Activated T-cell treated with anti-CD3 and anti-CD28 coated beads for 1 hour (primary cell): ENCODE results near the gene PTPRR.

Source experiments
- DNase-seq: peaks from one replicate; pipeline ENCODE4 v3.0.0-alpha.2; 2020; ENCODE audit warnings: low read depth

PTPRR gene

DNA sequence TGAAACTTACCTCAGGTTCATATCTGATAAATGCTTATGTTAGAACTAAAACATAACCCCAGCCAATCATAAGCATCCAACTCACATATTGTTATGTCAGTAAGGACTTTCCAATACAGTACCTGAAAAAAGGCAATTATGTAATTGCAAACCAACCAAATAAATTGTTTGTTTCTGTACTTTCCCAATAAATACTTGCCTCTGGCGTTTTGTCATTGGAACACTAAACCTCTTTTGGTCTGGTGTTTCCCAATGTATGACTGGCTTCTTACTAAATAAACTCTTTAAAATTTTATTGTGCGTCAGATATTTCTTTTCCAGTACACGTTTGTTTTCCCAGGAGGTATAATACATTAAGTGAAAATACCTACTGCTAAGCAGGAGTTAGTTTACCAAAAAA is 276.6 kb downstream of the PTPRR start:
- DNase-seq, result no peak

DNA sequence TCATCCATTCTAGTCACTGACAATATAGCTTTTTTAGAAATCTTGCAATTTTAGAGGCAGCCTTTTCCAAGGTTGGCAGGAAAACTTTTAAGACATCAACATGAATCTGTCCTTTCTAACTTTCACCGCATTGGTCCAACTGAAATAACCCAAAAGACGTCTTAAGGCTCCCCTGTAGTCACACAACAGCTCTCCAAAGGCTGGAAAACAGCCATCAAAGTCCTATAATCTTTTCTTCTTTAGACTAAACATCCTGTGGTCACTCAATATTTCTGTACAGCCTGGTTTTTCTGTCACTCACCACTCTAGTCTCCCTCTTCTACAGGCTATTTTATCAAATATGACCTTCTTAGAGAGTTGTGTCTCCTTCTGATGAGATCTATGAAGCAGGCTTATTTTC is 278.8 kb downstream of the PTPRR start:
- DNase-seq, result no peak

DNA sequence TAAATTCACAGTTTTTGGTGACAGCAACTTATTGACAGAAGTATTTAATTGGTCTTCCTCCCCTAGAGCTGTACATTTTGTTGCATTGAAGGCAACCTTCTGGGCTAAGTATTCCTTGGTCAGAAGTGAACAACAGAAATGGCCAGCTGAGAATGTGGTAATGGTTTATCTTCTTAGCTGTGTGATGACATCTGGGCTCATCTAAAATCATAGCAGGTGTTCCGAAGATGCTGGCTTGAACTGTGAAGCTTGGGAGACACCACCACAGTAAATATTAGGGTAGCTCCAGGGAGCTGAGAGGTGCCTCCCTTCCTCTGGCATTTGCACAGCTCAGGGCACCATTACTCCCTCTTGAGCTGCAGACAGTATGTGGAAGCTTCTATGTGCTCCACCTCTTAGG is 279.6 kb downstream of the PTPRR start:
- no peak for DNase-seq

DNA sequence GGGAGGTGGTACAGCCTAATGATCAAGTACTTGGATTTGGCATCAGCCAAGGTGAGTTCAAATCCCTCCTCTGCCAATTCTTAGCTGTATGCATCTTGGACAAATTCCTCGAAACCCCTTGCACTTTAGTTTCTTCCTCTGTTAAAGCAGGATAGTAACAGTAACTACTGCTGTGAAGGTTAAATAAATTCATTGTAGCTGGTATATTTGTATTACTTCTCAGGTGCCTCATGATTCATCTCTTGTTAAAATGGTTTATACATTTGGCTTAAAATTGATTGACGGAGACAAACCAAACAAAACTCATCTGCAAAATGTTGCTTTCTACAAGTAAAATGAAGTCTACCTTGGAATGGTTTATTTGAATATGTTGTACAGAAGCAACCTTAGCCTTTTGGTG is 281.0 kb downstream of the PTPRR start:
- no peak for DNase-seq

DNA sequence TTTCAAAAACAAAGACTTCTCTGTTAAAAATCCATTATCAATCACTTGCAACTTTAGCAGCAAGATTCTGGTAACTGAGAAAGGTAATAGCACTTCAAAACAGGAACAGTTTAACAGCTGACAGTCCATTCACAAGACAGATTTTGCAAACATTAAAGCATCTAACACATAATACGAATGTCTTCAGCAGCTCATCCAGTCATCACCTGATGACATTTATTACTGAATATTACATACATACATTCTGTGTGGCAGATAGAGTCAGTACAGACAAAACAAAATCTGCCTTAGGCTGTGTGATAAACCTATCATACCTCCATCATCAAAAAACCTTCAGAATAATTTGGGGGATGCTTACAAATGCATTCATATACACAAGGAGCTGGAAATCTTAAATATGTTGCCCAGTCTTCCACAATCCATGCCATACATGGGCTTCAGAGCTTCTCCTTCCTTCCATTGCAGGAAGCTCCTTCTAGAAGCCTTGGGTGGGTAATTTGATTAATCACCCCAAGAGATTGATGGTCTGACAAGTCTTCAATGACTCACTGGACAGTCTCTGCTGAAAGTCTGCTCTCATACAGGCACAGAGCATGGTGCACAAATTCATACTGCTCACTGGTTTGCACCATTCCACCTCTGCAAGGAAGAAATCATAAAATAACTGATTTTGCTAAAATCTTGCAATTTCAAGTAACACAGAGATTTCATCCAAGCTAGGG is 281.7 kb downstream of the PTPRR start:
- no peak for DNase-seq

DNA sequence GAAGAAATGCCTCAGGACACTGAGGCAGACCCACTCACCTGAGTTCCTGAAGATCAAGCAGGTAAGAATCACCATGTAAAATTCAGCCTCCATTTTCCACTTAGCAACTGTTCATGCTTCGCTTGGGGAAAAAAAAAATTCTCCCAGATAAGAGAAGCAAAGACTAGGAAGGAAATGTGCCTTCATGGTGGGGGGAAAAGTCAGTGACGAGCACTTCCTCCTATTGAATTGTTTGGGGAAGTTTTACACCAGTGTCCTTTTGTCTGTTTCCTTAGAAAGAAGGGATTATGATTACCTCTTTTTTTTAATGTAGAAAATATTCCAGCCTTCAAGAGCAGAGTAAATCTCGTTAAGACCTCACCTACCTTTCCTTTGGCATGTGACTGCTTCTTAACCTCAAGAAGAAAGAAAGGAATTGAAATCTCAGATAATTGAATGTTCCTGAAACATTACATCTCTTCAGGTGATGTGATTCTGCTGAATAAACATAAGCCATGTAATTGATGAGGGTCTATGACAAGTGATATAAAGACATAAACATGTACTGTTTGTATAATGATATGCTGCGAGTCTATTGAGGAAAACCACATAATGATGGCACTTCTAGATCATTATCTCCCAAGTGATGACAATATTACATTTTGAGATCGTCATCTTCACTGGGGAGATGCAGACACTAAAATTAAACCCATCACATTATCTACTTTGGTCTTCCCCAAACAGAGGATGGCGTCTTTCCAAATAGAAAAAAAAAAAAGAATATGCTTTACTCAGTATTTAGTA is 283.0 kb downstream of the PTPRR start, which contains the start of gene PTPRB:
PTPRB (minus strand) TSS at position 127 of the 783 bp plus-strand sequence; CDS start at position 93, 34 bp downstream.
- DNase-seq, result no peak

DNA sequence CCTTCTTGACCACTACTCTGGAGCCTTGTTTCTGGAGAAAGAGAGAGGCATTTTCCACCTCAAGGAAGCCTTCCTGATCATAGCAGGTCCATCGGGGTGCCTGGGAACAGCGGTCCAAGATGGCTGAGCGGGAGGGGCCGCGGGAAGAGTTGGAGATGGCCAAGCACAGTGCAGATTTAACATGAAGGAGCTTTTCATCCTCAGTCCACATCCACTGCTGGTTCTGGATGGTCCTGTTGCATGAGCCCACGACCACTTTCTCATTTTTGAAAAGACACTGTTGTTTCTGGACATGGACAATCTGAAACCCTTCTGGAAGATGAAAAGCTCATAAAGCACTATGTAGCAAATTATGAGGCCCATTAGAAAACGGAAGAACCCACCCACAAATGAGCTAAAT is 284.8 kb downstream of the PTPRR start:
- DNase-seq, result no peak

DNA sequence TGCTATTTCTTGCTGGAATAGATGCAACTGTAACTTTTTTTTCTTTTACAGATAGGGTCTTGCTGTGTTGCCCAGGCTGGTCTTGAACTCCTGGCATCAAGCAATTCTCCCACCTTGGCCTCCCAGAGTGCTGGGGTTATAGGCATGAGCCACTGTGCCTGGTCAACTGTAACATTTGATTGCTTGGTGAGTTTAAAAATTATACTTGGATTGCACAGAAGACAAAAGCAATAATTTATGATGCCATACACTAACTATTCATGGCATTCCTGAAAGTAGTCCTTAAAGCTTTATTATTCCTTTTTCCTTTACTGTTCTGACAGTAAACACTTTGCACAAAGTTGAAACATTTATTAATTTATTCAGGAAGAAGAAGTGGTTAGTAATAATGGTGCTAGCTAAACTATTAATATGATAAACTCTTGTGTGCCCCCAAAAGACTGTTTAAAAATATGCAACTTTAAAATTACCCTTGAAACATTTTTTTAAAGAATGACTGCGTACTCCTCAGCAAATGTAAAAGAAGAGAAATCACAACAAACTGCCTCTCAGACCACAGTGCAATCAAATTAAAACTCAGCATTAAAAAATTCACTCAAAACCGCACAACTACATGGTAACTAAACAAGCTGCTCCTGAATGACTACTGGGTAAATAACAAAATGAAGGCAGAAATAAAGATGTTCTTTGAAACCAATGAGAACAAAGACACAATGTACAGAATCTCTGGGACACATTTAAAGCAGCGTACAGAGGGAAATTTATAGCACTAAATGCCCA is 291.6 kb downstream of the PTPRR start:
- DNase-seq, result no peak

DNA sequence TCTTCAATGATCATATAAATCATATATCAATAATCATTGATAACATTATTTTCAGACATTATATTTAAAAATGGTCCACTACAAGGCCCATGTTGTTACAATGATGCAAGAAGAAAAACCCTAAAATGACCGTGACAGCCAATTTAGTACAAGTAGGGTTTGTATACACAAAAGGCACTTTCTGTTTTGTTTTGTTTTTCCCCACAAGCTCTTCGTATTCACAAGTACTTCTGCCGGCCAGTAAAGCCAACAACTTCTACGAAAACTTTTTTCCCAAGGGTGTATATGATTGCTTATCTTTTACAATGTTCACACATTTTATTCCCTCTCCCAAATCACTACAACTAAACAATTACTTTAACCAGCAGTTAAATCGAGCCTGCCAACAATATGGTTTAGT is 292.9 kb downstream of the PTPRR start:
- no peak for DNase-seq

DNA sequence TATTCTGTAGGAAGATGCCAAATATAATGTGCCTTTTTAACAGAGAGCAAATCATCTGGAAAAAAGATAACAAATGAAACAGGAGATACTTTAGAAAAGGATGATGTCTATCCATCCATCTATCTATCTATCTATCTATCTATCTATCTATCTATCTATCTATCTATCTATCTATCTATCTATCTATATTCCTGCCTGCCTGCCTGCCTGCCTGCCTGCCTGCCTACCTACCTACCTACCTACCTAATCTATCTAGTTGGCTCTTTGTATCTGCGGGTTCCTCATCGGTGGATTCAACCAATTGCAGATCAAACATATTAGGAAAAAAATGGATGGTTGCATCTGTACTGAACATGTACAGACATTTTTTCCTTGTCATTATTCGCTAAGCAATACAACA is 294.4 kb downstream of the PTPRR start:
- DNase-seq, result no peak

DNA sequence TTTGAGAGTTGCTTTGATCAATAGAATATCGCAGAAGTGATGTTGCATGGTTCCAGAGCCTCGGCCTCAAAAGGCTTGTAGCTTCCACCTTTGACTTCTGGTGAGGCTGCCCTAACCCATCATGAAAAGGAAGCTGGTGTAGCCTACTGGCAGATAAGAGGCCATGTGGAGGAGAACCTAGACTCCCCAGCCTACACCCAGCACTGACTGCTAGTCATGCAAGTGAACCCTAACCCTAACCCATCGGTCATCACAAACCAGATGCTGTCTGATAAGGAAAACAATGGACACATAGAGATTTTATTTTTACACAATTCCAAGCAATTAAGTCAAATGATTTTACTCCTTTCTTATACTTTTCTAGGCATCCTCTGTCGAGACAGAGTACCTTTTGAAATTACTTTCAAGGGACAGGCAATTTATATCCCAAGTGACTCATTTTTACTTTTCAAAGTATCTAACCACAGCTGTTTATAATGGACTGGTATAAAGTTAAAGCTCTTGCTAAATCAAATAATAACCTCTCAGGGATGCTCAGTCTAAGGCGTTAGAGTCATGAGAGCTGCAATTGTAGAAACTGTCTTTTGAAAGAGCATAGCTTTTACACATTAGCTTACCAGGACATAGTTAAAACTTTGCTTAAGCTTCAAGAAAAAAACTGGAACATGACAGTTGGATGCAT is 300.9 kb downstream of the PTPRR start:
- no peak for DNase-seq

DNA sequence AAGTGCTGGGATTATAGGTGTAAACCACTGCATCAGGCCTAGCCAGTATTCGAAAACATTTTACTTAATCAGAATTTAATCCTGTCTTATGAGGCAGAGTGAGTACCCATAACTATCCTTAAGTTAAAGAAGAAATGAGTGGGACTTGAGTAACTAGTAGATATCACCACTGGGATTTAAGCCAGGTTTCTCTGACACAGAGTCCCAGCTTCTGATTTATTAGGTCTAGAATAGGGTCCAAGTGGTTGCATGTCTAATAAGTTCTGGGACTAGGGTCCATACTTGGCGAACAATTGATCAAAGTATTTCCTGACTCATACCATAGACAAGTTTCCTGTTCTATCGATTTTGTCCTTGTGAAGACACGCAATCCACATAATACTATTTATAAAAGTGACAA is 302.2 kb downstream of the PTPRR start:
- DNase-seq, result no peak

DNA sequence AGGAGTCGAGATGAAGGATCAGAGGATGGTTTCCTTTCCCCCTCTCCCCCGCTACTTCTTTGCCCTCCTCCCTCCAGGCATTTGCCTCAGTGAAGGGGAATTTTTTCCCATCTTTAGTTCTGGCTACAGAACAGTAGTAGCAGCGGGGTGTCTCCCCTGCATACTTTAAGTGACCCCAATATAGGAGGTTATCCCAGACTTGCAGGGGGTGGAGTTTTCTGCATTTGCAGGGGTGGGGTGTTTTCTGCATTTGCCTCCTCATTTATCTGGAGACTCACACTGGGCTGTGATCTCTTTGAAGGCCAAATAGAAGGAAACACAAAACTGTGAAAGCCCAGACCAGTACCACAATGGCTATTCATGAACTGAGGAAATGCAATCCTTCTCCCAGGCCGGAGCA is 303.1 kb downstream of the PTPRR start:
- DNase-seq, result no peak

DNA sequence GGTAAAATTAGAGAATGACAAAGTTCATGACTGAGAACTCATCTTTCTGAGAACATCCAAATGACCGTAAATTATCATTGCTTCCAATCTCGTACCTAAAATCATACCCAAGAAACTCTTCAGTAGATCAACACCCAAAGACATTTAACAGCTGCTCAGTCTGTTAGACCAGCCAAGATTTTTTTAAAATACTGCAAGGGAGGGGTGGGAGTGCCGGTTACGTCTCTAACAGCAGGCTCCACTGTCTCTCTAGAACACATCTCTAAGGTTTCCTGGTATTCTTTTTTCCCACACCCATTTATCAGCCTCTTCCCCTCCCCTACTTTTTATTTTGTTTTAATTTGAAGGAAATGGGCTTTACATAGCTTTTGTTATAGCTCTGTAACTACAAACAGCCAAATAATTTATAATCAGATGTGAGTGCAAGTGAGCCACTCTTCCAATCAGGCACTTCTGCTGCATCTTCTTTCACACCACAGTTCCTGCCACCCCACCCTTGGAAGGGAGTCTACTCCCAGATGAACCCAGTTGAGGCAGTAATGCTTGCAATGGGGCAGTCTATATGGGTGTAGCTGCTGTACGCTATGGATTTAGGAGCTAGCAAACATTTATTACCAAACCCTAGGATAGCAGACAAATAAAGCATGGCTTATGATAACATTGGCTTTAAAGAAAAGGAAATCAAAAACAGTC is 305.2 kb downstream of the PTPRR start:
- no peak for DNase-seq

DNA sequence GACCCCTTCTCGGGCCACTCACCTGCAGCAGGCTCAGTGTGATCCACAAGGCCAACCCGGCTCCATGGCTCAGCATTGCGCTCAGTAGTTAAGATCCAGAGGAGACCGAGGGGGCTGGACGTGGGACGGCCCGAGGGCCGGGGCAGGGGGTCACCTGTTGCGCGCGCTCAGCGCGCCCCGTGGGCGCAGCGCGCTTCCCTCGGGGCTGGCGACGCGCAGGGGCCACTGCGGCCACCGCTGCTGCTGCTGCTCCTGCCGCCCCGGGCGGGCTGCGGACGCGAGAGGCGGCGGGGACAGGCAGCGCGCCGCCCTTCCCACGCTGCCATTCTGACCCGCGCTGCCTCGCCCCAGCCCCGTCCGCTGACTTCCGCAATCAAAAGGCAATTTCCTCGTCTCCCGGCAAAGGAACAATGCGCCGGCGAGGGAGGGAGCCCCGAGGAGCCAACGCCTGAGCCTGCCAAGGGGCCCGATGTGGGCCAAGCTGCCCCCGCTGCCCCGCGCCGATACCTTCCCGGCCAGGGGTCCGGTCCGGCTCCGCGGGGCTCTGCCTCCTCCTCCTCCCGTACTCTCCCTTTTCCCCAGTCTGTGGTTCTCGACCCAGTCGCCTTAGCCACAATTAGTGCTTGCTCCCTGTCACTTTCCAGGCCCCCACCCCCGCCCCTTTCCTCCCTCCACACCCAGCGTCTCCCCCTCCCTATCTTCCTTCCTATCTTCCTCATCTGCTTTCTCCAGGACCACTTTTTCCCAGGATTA is 310.6 kb downstream of the PTPRR start:
- no peak for DNase-seq

DNA sequence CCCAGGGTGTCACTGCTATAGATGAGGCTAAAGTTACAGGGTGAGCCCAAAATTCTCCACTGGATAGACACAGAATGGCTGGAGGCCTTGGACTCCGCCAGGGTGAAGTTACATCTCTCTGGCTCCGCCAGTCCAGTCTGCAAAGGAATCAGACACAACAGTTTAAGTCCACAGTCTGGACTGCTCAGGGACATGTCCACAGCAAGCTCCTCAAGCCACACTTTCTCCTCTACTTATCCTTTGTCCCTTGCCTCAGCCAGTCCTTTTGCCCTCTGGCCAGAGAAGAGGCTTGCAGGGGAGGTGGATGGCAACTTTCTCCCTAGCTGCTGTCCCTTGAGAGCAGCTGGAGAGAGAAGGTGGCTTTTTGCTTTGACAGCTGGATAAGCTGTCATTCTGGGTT is 311.3 kb downstream of the PTPRR start:
- no peak for DNase-seq

DNA sequence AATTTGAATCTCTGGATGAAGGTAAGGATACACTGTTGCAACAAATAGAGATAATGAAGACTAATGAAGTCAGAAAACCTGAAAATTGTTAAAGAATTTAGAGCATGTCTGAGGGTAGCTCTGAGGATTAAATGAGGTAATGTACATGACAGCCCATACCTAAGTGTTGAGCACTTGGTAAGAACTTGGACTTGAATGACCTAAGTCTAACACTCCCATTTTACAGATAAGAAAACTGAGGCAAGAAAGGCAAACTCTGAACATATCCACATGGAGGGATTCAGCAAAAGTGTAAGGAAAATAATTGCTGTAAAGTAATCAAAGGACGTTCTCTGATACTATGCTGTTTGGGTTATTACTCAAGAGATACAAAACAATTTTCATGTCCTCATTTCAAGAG is 312.4 kb downstream of the PTPRR start:
- DNase-seq, result no peak

DNA sequence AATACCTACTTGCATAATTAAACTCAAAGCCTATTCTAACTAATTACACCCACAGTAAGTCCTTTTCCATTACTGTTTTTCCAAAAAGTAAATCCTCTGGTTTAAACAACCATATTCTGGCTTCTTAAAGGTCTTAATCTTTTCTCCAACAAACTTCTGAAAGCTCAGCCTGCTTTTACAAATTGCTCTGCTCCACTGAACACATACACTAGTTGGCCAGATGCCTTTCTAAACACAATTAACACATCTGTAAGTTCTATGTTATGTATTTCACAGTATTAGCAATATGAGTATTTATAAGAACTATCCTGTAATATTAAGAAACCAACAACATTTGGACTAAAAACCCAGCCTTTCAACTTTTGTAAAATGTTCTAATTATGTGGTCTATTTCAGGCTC is 313.4 kb downstream of the PTPRR start:
- DNase-seq, result no peak

DNA sequence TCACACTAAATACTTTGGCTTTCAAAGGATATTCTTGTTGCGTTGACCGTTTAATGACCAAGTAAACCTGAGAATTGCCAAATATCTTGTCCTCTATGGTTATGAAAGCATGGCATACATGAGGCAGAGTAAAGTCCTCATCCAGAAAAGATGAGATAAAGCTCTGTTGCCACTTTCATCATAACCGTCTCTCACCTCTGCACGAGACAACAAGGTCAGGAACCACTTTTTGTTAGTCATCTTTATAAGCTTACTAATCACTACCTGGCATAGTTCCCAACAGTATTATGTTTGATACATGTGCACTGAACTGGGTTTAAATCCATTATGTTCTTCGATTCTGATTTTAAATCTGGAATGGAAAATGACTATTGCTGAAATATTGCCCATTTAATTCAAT is 314.6 kb downstream of the PTPRR start:
- DNase-seq, result no peak

DNA sequence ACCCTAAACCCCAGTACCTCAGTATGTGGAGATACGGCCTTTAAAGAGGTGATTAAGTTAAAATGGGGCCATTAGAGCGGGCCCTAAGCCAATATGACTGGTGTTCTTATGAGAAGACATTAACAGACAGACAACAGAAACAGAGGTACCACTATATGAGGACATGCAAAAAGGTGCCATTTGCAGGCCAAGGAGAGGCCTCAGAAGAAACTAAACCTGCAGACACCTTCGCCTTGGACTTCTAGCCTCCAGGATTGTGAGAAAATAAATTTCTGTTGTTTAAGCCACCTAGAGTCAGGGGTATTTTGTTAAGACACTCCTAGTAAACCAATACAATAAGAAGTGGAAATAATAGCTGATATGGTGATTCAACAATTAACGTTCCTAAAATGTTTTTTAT is 315.9 kb downstream of the PTPRR start:
- DNase-seq, result no peak

DNA sequence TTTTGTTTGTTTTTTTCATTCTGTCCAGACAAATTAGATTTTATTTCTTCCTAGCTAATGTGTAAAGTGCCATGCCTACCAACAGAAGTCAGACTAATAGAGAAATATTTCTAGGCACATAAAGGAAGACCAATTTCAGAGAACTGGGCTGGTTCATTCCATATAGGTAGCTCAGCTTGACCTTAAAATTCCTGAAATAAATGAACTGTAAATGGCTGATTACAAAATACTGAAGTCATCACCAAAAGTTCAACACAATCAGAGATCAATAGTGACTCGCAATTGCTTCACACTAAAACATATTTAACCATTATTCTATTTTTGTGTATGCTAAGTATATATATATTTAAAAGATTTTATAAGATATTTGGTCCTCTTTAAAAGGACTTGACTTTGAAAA is 317.5 kb downstream of the PTPRR start:
- DNase-seq, result no peak
